HG02642 (cell line): Measurements from ENCODE around the gene ZRANB3.
"Not testable (repeated sequence)": the region's sequence is repeated elsewhere in the genome, so short reads cannot be mapped to it uniquely, and the experiment has no call there.

ENCODE experiments used
- ATAC-seq: cut with Tn5 transposase; IDR thresholded peaks from one replicate; pipeline ENCODE4 v1.9.1; 2021; ENCODE audit warnings: mild to moderate bottlenecking; ENCODE audit not compliant: unreplicated experiment, poor library complexity

The ZRANB3 gene

GRCh38 chr2:135095591-135095990 is 435.4 kb downstream of the ZRANB3 start:
- ATAC-seq: no peak

- ATAC-seq: no peak
These were observed 436.5 kb downstream of the ZRANB3 start for GRCh38 chr2:135094508-135094907.

GRCh38 chr2:135093670-135094330 is 437.2 kb downstream of the ZRANB3 start:
- no peak for ATAC-seq

DNA sequence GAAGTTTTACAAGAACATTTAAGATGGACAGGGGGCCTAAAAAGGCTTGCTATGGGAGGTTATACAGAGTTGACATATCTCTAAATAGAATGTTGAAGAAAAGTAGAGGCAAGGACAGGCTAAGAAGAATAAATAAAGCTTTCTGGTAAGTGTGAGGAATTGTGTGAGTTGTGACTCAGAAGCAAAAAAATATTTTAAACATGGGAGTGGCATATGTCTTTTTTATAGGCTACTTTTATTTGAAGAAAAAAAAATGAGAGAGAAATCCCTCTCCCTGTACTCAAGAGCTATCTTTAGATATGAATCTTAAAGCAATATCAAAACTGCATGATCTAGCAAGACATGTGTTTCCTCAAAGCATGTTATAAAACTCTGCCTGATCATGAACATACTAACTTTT is 437.8 kb downstream of the ZRANB3 start:
- ATAC-seq: no peak

DNA sequence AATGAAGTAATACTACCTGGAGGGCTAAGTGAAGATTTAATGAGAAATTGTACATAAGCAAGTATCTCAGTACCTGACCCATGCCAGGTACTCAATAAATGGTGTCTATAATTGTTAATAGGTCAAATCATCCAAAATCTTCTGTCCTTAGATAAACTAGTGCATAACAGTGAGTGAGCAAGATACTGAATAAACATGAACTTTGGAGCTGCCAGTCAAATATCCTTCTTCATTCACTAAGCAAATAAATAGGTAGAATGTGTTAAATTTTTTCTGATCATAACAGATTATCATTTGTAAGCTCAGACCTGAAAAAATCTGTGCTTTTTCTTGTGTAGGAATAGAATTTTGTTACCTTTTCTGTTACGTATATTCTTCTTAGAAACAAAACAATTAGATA is 439.3 kb downstream of the ZRANB3 start:
- no peak for ATAC-seq

- ATAC-seq: not testable (repeated sequence)
These were observed 441.4 kb downstream of the ZRANB3 start for GRCh38 chr2:135089597-135089996.
